GM18858 (cell line): ENCODE measurements around the gene MRPL4.

Experiments
- ATAC-seq: cut with Tn5 transposase; IDR thresholded peaks from one replicate; pipeline ENCODE4 v1.9.1; 2021; ENCODE audit not compliant: unreplicated experiment

Gene MRPL4

GRCh38 chr19:10286803-10287737 is 35.1 kb downstream of the MRPL4 start, which contains the start of gene ICAM4:
Gene ICAM4, plus strand, starts transcription at chr19:10286955. Its CDS starts 58 bp downstream, at chr19:10287013.
- no peak for ATAC-seq

GRCh38 chr19:10288662-10289166 is 36.7 kb downstream of the MRPL4 start:
- ATAC-seq, result no peak

- ATAC-seq, result no peak
Observed at GRCh38 chr19:10289167-10289835, 37.3 kb downstream of the MRPL4 start.

- ATAC-seq, result no peak
Observed at GRCh38 chr19:10289836-10290356, 37.9 kb downstream of the MRPL4 start, which contains the start of gene ICAM5. Gene ICAM5, plus strand, starts transcription at chr19:10289952. Its CDS starts 92 bp downstream, at chr19:10290044.

- no peak for ATAC-seq
Observed at GRCh38 chr19:10290357-10290875, 38.4 kb downstream of the MRPL4 start.

- ATAC-seq, result no peak
Observed at GRCh38 chr19:10290876-10291553, 39.0 kb downstream of the MRPL4 start.

GRCh38 chr19:10291554-10292205 is 39.7 kb downstream of the MRPL4 start:
- no peak for ATAC-seq

GRCh38 chr19:10292206-10292788 is 40.3 kb downstream of the MRPL4 start:
- no peak for ATAC-seq

GRCh38 chr19:10292789-10293636 is 41.0 kb downstream of the MRPL4 start:
- no peak for ATAC-seq

GRCh38 chr19:10293637-10294367 is 41.8 kb downstream of the MRPL4 start:
- no peak for ATAC-seq

- ATAC-seq, result no peak
Observed at GRCh38 chr19:10294368-10294697, 42.3 kb downstream of the MRPL4 start.

- no peak for ATAC-seq
Observed at GRCh38 chr19:10295305-10295846, 43.4 kb downstream of the MRPL4 start.

GRCh38 chr19:10295847-10296591 is 44.0 kb downstream of the MRPL4 start:
- no peak for ATAC-seq

- ATAC-seq, result no peak
Observed at GRCh38 chr19:10299545-10300458, 47.8 kb downstream of the MRPL4 start.

GRCh38 chr19:10305139-10305806 is 53.3 kb downstream of the MRPL4 start:
- no peak for ATAC-seq

GRCh38 chr19:10306327-10306726 is 54.3 kb downstream of the MRPL4 start:
- ATAC-seq, result no peak
